Germinal center (tissue), 1 donor: ENCODE results near the gene TDRD9.
"Not testable (repeated sequence)": the region's sequence is repeated elsewhere in the genome, so short reads cannot be mapped to it uniquely, and the experiment has no call there.

ENCODE experiments used
- DNase-seq: peaks from one replicate; pipeline ENCODE4 v3.0.0; 2012; ENCODE audit warnings: mixed read lengths, low spot score

Gene TDRD9

DNA sequence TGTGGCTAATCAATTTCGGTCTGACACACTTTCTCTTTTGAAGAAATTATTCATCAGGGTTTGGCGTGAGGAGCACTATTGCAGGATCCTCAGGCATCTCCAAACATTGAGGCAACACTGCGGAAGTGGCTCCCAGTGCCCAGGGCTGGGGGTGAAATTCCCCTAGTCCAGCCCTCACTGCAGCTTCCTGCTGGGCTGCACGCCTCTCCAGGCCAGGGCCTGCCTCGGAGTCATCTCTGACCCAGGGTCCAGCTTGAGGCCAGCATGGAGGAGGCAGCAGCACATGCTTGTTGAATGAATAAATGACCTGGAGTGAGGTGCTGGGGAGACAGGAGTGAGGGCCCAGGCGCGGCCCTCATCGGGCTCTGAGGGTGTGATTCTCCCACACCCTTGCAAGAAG, 36.0 kb upstream of the TDRD9 start:
- no peak for DNase-seq

DNA sequence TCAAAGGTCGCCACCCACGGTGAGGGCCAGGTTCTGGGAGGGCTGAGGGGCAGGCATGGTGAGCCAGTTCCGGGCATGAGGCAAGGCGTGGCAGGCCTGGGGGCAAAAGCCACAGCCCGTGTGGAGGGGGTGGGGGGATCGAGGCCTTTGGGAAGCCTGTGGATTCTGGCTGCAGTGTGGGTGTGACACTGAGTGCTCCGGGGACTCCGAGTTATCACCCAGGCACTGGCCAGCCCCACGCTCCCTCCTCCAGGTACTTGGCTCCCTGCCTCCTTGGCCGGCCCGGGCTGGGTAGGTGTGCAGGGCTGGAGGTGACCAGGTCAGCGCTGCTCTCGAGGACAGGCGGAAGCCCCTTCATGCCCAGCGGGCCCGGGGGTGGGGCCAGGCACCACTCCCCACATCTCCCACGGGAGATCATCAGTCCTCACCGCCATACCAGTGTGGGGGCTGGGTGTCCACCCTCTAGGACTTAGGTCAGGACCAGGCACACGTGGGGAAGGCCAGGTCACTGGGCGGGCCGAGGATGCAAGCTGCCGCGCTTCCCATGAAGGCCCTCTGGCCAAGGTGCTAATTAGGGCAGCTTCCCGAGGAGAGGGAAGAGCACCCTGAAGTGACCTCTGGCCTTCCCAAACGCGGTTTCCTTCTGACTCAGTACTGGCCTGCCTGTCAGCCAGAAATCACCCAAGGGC, 34.1 kb upstream of the TDRD9 start:
- no peak for DNase-seq

DNA sequence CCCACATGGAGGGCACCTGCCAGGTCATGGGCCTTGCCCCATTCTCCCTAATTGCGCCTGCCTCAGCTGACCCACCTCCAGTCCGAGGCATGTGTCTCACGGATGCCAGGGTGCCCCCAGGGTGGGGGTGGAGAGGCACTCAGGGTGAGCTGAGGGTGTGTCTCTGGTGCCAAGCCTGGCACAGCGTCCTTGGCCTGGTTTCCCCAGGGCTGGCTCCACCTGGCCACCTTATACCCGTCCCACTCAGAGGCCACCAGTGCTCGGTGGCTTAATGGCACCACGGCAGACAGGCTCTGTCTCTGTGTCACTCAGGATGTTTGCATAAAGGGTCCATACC, 33.6 kb upstream of the TDRD9 start:
- DNase-seq: no peak

GRCh38 chr14:103896578-103896977, 31.7 kb upstream of the TDRD9 start:
- DNase-seq: no peak

- DNase-seq: no peak
Observed at GRCh38 chr14:103897075-103897947, 30.9 kb upstream of the TDRD9 start.

DNA sequence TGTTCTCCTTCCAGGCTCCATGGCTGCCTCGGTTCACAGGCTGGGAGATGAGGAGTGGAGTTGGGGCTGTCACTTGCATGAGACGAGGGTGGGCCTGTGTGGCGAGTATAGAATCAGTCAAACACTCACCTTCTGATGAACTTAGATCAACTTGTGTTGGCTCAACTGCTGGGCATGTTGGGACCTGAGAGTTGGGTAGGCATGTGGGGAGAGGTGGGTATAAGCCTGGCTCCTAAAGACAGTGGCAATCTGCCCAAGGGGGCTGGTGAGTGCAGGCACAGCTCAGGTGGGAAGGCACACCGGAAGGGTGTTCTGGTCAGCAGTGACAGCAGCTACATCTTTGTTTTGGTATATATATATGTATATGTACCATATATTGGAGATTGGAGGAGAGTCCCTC, 30.1 kb upstream of the TDRD9 start:
- no peak for DNase-seq

DNA sequence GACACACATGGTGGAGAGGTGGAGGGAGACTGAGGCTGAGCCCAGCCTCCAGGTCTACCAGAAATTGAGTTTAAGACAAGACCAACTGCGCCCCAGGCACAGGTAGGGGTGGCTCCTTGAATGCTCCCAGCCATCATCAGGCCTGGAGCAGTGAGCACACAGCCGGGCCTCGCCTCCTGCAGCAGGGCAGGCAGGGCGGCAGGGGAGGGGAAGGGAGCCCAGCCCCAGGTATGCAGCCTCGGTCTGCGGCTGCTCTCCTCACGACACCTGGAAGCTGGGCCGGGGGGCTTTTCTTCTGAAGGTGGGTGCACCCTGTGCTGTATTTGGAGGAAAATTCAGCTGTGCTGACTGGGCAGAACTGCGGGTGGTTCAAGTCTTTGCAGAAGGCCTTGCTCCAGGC, 29.5 kb upstream of the TDRD9 start:
- no peak for DNase-seq

GRCh38 chr14:103899316-103899715, 28.9 kb upstream of the TDRD9 start:
- DNase-seq: no peak

- no peak for DNase-seq
Observed at GRCh38 chr14:103899833-103900232, 28.4 kb upstream of the TDRD9 start.

- DNase-seq: no peak
Observed at GRCh38 chr14:103904493-103905107, 23.7 kb upstream of the TDRD9 start.

- peak; percentile 33 for DNase-seq
Observed at GRCh38 chr14:103905842-103906456, 22.3 kb upstream of the TDRD9 start.

DNA sequence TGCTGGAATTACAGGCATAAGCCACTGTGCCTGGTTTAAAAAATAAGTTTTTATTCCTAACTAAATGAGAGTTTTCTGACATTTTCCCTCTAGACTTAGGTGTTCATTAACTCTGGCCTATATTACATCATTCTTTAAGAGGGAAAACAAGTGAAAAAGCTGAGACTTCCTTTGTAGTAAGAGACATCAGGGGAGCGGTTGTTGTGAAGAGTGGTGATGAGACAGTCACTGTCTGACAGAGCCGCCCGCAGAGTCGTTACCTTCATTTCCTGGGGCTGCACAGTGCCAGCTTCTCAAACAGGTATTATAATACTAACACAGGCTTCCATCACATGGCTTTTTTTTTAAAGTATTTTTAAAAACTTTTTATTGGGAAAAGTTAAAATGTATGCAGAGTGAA, 19.7 kb upstream of the TDRD9 start:
- no peak for DNase-seq

- DNase-seq: no peak
Observed at GRCh38 chr14:103909531-103910261, 18.6 kb upstream of the TDRD9 start.

DNA sequence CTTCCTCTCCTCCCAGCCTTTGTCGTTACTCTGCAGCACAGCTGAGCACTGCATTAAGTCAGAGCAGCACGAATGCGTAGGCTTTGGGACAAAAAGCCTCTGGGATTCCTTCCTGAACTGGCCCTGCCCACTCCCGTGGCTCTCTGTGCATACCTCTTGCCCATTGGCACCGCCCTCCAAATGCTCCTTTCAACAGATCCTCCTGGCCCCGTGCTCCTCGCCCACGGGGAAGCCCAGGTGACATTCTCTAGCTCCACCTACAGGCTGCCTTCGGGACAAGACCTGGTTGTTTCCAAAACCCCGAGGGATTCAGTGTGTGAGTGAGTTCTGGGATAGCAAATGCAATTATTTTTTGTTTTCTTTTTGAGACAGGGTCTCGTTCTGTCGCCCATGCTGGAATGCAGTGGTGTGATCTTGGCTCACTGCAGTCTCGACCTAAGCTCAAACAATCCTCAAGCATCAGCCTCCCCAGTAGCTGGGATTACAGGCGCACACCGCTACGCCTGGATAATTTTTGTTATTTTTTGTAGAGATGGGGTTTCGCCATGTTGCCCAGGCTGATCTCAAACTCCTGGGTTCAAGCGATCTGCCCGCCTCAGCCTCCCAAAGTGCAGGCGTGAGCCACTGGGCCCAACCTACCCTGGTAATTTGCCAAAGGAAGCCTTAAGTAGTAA, 17.9 kb upstream of the TDRD9 start:
- DNase-seq: peak; percentile 73

GRCh38 chr14:103910984-103911383, 17.3 kb upstream of the TDRD9 start:
- no peak for DNase-seq

DNA sequence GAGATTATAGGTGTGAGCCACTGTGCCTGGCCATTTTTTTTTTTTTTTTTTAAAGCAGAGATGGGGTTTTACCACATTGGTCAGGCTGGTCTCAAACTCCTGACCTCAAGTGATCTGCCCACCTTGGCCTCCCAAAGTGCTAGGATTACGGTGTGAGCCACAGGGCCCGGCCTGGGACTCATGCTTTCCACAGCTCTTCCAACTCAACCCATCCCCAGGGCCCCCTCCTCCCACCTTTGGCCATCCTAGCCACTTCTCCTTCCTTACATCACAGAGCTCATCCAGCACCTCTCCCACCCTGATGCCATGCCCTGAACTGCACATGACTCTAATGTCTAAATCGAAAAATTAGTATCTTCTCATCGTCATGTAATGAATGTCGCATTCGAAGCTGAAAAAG, 12.6 kb upstream of the TDRD9 start:
- no peak for DNase-seq

DNA sequence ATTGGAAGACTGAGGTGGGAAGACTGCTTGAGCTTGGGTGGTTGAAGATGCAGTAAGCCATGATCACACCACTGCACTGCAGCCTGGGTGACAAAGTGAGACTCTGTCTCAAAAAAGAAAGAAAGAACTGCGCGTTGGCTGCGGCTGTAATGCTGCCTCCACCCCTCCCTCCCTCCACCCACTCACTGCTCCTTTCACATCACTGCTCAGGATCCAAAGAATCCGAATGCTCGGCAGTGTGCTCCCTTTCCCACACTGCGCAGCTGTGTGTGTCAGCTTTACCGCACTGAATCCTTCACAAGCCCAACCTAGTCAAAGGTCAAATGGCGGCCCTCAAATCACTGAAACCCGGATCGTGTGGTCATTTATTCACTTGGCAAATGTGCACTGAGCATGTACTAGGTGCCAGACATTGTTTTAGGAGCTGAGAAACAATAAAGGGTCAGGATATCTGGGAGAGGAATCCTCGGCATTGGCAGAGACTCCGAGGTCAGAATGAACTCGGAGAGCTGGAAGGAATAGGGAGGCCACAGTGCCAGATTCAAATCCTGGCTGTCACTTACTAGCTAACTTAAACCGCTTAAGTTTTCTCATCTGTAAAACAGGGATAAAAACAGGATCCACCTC, 11.5 kb upstream of the TDRD9 start:
- no peak for DNase-seq

- peak; percentile 93 for DNase-seq
Observed at GRCh38 chr14:103920981-103921854, 7.0 kb upstream of the TDRD9 start.

DNA sequence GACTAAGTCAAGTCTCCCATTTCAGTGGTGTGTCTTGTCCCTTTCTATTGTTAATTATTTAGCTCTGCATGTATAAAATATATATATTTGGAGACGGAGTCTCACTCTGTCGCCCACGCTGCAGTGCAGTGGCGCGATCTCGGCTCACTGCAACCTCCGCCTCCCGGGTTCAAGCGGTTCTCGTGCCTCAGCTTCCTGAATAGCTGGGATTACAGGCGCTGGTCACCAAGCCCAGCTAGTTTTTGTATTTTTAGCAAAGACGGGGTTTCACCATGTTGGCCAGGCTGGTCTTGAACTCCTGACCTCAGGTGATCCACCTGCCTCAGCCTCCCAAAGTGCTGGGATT, 6.4 kb upstream of the TDRD9 start:
- DNase-seq: not testable (repeated sequence)

DNA sequence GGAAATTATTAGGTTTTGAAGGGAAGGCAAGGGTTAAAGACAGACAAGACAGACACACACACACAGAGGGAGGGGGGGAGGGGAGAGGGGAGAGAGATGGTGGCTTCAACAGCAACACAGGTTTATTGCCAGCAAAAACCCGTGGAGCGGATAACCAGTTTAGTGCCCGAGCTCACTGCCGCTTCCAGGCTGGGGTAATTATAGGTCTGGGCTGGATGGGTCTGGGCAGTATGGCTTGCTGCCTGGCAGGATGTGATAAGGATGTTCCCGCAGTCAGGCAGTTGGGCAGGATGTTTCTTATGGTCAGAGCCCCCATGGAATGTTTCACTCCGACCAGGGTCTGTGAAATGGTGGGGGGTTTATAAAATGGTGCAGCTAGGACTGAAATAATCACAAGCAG, 4.4 kb upstream of the TDRD9 start:
- DNase-seq: no peak
